Omental fat pad (tissue), 4 donors: ENCODE data around the gene CYB561. TPM values are rescaled to one million over a fixed set of nuclear protein-coding genes. Genes with fewer than 3 reads are reported as not detected.

Experiments
- ATAC-seq: fragments of 150-250 bp; one replicate; pipeline ENCODE4 v1.9.1; 2016; ENCODE audit warnings: mild to moderate bottlenecking, moderate library complexity; ENCODE audit not compliant: low FRiP score
- DNase-seq: peaks from one replicate; pipeline ENCODE4 v3.0.0-alpha.2; 2019; ENCODE audit warnings: low spot score
- CTCF ChIP-seq, 3 donors: fragments of 450-650 bp; IDR thresholded peaks; one replicate each; pipeline ENCODE4 v1.5.1; 2016 to 2017; ENCODE audit warnings: antibody characterized with exemption in 3 of 3, mild to moderate bottlenecking in 3 of 3, moderate library complexity in 2 of 3
- total RNA-seq, 4 donors: library from RNA; depleted of rRNA; stranded (reverse); fragments of >200 nt; gene quantifications; one replicate each; pipeline ENCODE4 v1.1.0, GENCODE V29; 2016

CYB561 gene, protein sequence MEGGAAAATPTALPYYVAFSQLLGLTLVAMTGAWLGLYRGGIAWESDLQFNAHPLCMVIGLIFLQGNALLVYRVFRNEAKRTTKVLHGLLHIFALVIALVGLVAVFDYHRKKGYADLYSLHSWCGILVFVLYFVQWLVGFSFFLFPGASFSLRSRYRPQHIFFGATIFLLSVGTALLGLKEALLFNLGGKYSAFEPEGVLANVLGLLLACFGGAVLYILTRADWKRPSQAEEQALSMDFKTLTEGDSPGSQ
- 10 to 100 TPM; 19.9 to 22.3 (median 20.5) TPM for total RNA-seq

- TF ChIP-seq CTCF (IDR thresholded peaks at IDR 0.05) = no peak
- peak; percentile 83 for ATAC-seq
- no peak for DNase-seq
Measured at GRCh38 chr17:63445954-63446752, at the start of gene CYB561. Gene CYB561 (minus strand): TSS chr17:63446306. CDS start chr17:63437547, 8,759 bp downstream.

GRCh38 chr17:63495491-63495890 is 49.4 kb upstream of the CYB561 start:
- ATAC-seq = no peak
- no peak for TF ChIP-seq CTCF (IDR thresholded peaks at IDR 0.05)
- no peak for DNase-seq

DNA sequence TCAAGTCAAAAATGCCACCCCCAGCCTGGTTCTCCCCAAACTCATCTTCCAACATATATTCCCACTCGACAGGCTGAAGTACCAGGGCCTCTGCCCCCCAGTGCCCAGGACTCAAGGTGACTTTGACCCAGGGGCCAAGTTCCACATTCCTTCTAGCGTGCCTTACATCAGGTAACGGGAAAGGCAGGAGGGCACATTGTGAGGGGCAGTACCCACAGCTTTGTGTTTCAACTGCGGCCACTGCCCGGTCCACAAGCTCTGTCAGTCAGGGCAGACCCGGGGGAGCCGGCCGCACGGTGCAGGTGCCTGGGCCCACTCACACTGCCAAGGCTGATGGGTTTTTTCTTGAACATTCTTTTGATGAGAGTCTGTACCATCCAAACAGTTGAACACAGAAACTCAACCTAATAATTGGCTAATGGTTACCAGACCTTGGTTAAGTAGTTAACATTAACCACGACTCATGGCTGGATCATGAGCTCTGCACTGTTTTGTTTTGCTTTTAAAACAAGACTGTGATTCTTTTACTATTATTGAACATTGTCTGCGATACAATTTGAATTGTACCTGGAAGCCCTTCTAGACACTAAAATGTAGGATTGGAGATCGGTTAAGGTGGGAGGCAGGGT is 48.3 kb upstream of the CYB561 start:
- no peak for TF ChIP-seq CTCF (IDR thresholded peaks at IDR 0.05)
- DNase-seq (no peak), ATAC-seq (no peak)

DNA sequence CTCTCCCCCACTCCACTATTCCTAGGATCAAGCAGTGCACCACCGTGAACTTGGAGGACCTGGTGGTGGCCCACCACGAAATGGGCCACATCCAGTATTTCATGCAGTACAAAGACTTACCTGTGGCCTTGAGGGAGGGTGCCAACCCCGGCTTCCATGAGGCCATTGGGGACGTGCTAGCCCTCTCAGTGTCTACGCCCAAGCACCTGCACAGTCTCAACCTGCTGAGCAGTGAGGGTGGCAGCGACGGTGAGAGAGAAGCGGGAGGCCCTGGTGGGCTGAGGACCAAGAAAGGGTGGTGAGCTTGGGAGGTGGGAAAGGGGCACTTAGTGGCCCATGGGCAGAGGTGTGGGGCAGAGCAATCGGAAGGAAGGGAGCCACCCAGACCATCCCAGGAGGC is 47.3 kb upstream of the CYB561 start:
- ATAC-seq = no peak
- DNase-seq = no peak
- no peak for TF ChIP-seq CTCF (IDR thresholded peaks at IDR 0.05)

GRCh38 chr17:63492940-63493339 is 46.8 kb upstream of the CYB561 start:
- TF ChIP-seq CTCF (IDR thresholded peaks at IDR 0.05) = no peak
- ATAC-seq (no peak), DNase-seq (no peak)

DNA sequence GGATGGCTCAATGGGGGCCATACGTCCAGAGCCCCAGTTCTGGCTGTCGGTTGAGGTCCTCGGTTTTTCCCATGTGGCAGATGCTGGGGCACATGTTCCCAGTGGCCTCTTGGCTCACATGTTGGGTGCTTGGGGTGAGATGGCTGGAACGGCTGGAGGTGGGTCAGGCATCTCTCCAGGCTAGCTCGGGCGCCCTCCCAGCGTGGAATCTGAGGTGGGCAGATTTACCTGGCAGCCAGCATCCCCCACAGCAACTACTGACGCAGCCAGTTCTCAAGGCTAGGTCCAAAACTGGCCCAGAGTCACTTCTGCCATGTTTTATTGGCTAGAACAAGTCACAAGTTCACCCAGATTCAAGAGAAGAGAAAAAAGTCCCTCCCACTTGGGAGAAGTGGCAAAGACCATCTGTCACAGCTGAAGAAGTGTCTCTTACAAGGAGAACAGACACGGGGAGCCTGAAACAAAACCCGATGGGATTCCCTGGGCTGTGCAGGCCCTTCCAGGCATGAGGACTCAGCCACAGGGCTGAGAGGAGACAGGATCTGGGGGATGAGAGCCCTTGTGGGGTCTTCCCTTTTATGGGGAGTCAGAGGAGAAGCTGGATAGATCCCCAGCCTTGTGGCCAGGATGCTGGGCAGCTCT is 46.0 kb upstream of the CYB561 start:
- DNase-seq = no peak
- ATAC-seq = no peak
- TF ChIP-seq CTCF (IDR thresholded peaks at IDR 0.05) = no peak
